ENCODE results near the gene ETFB.
"Not testable (repeated sequence)": the region's sequence is repeated elsewhere in the genome, so short reads cannot be mapped to it uniquely, and the experiment has no call there.

ETFB gene

GRCh38 chr19:51398096-51398704, 32.0 kb upstream of the ETFB start:
- H3K4me3 ChIP-seq (replicated peaks; ENCODE audit: low read depth, low read length): no peak overlapping the region
- TF ChIP-seq CTCF (IDR thresholded peaks at IDR 0.05; ENCODE audit: low read depth, low read length, missing control alignments): peak; percentile 39
- no peak for DNase-seq (ENCODE audit: extremely low read depth, low read depth)

- not testable (repeated sequence) for H3K4me3 ChIP-seq (replicated peaks; ENCODE audit: low read depth, low read length); DNase-seq (ENCODE audit: extremely low read depth, low read depth)
Measured at GRCh38 chr19:51397453-51397852, 31.3 kb upstream of the ETFB start.

GRCh38 chr19:51396175-51396574, 30.0 kb upstream of the ETFB start:
- no peak for TF ChIP-seq CTCF (IDR thresholded peaks at IDR 0.05; ENCODE audit: low read depth, low read length, missing control alignments)

GRCh38 chr19:51394050-51394836, 28.1 kb upstream of the ETFB start:
- no peak for TF ChIP-seq CTCF (IDR thresholded peaks at IDR 0.05; ENCODE audit: low read depth, low read length, missing control alignments)
- H3K4me3 ChIP-seq (replicated peaks; ENCODE audit: low read depth, low read length): peak overlapping the region; percentile 55
- peak; percentile 97 for DNase-seq (ENCODE audit: extremely low read depth, low read depth)

More at GRCh38 chr19:51396175-51396574, 30.0 kb upstream of the ETFB start:
- DNase-seq (ENCODE audit: extremely low read depth, low read depth): no peak
- H3K4me3 ChIP-seq (replicated peaks; ENCODE audit: low read depth, low read length): no peak overlapping the region

GRCh38 chr19:51392701-51393100, 26.5 kb upstream of the ETFB start:
- TF ChIP-seq CTCF (IDR thresholded peaks at IDR 0.05; ENCODE audit: low read depth, low read length, missing control alignments): no peak
- no peak for DNase-seq (ENCODE audit: extremely low read depth, low read depth)
- no peak overlapping the region for H3K4me3 ChIP-seq (replicated peaks; ENCODE audit: low read depth, low read length)

- no peak overlapping the region for H3K4me3 ChIP-seq (replicated peaks; ENCODE audit: low read depth, low read length)
- DNase-seq (ENCODE audit: extremely low read depth, low read depth): no peak
- no peak for TF ChIP-seq CTCF (IDR thresholded peaks at IDR 0.05; ENCODE audit: low read depth, low read length, missing control alignments)
Measured at GRCh38 chr19:51391073-51391611, 25.0 kb upstream of the ETFB start.

GRCh38 chr19:51389143-51389542, 23.0 kb upstream of the ETFB start:
- H3K4me3 ChIP-seq (replicated peaks; ENCODE audit: low read depth, low read length): no peak overlapping the region
- no peak for DNase-seq (ENCODE audit: extremely low read depth, low read depth)
- TF ChIP-seq CTCF (IDR thresholded peaks at IDR 0.05; ENCODE audit: low read depth, low read length, missing control alignments): no peak
